GM18909 (cell line): ENCODE data around the gene NFE2L3.
A peak's percentile ranks its signal among the peaks of the same experiment; 100 is the strongest.
"Not testable (repeated sequence)": the region's sequence is repeated elsewhere in the genome, so short reads cannot be mapped to it uniquely, and the experiment has no call there.

Source experiments
- ATAC-seq: cut with Tn5 transposase; IDR thresholded peaks from one replicate; pipeline ENCODE4 v1.9.1; 2021; ENCODE audit warnings: mild to moderate bottlenecking; ENCODE audit not compliant: unreplicated experiment, poor library complexity

Gene NFE2L3

GRCh38 chr7:26151953-26152781, at the start of gene NFE2L3:
TSS of gene NFE2L3 (plus strand) at chr7:26152198. CDS start at chr7:26152499, 301 bp downstream.
- peak; percentile 73 for ATAC-seq

- no peak for ATAC-seq
Observed at GRCh38 chr7:26103596-26103995, 48.4 kb upstream of the NFE2L3 start.

GRCh38 chr7:26105236-26105635, 46.8 kb upstream of the NFE2L3 start:
- ATAC-seq = no peak

- ATAC-seq = no peak
Observed at GRCh38 chr7:26105931-26106330, 46.1 kb upstream of the NFE2L3 start.

GRCh38 chr7:26112203-26112740, 39.7 kb upstream of the NFE2L3 start:
- no peak for ATAC-seq

GRCh38 chr7:26115650-26116049, 36.3 kb upstream of the NFE2L3 start:
- ATAC-seq = no peak

- no peak for ATAC-seq
Observed at GRCh38 chr7:26117142-26117807, 34.7 kb upstream of the NFE2L3 start.

GRCh38 chr7:26117970-26118369, 34.0 kb upstream of the NFE2L3 start:
- ATAC-seq = no peak

- ATAC-seq = no peak
Observed at GRCh38 chr7:26122745-26123144, 29.3 kb upstream of the NFE2L3 start.

- ATAC-seq = not testable (repeated sequence)
Observed at GRCh38 chr7:26124775-26125174, 27.2 kb upstream of the NFE2L3 start.

GRCh38 chr7:26127411-26127810, 24.6 kb upstream of the NFE2L3 start:
- no peak for ATAC-seq

- no peak for ATAC-seq
Observed at GRCh38 chr7:26131056-26131589, 20.9 kb upstream of the NFE2L3 start.

- ATAC-seq = no peak
Observed at GRCh38 chr7:26135076-26135475, 16.9 kb upstream of the NFE2L3 start.

GRCh38 chr7:26135551-26135950, 16.4 kb upstream of the NFE2L3 start:
- no peak for ATAC-seq

- ATAC-seq = no peak
Observed at GRCh38 chr7:26136831-26137230, 15.2 kb upstream of the NFE2L3 start.

GRCh38 chr7:26140380-26140779, 11.6 kb upstream of the NFE2L3 start:
- no peak for ATAC-seq

GRCh38 chr7:26141077-26141476, 10.9 kb upstream of the NFE2L3 start:
- no peak for ATAC-seq

GRCh38 chr7:26143298-26144048, 8.5 kb upstream of the NFE2L3 start:
- no peak for ATAC-seq

GRCh38 chr7:26144184-26145080, 7.6 kb upstream of the NFE2L3 start:
- no peak for ATAC-seq
